ENCODE results near the gene HDAC11. TPM values are rescaled to one million over a fixed set of nuclear protein-coding genes. Genes with fewer than 3 reads are reported as not detected.
A peak's percentile ranks its signal among the peaks of the same experiment; 100 is the strongest.

HDAC11 gene
- total and polyA plus RNA-seq, 2 of the 13 experiments (the other 11 are each of a cell fraction or from before 2014, with no cell fraction given): 13.7 to 33.1 TPM

DNA sequence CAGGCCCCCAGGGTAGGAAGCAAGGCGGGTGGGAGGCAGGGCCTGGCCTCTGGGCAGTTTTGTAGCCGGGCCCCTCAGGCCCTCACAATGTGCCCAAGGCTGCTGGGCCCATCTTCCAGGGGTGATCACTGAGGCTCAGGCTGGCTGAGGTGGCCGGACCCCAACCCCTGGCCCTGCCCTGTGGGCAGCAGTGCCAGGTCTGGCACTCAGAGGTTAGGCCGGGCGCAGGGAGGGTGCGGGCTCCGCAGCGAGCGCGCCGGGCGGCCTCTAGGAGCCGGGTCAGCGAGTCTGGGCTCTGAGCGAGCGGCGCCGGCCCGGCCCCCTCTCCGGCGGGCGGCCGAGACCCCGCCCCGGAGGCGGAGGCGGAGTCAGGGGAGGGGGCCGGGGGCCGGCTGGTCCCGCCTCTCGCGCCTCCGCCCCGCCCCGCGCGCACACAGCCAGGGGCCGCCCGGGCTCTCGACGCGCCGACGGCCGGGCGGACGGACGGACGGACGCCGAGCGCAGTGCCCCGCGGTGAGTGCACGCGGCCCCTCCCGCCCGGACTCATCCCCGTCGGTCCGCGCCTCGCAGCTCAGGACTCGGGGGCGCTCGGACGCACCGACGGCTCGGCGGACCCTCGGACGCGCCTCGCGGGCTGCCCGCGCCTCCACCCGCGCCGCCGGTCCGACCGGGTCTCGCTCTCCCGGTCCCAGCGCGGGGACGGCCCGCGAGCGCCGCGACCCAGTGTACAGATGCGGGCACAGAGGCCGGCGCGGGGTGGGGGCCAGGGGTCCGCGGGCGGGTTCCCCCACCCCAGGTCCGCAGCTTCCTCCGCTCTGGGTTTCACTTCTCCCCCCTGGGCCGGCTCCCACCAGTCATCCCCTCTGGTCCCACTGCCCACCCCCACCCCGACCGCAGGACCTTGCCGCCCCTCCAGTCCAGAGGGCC, 68.9 kb downstream of the HDAC11 start, which contains the start of gene FBLN2 (continued):
- TF ChIP-seq, protein P1, sequence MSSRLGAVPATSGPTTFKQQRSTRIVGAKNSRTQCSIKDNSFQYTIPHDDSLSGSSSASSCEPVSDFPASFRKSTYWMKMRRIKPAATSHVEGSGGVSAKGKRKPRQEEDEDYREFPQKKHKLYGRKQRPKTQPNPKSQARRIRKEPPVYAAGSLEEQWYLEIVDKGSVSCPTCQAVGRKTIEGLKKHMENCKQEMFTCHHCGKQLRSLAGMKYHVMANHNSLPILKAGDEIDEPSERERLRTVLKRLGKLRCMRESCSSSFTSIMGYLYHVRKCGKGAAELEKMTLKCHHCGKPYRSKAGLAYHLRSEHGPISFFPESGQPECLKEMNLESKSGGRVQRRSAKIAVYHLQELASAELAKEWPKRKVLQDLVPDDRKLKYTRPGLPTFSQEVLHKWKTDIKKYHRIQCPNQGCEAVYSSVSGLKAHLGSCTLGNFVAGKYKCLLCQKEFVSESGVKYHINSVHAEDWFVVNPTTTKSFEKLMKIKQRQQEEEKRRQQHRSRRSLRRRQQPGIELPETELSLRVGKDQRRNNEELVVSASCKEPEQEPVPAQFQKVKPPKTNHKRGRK (CRISPR knock-in tag; IDR thresholded peaks at IDR 0.05): no peak
- TF ChIP-seq, protein P2, sequence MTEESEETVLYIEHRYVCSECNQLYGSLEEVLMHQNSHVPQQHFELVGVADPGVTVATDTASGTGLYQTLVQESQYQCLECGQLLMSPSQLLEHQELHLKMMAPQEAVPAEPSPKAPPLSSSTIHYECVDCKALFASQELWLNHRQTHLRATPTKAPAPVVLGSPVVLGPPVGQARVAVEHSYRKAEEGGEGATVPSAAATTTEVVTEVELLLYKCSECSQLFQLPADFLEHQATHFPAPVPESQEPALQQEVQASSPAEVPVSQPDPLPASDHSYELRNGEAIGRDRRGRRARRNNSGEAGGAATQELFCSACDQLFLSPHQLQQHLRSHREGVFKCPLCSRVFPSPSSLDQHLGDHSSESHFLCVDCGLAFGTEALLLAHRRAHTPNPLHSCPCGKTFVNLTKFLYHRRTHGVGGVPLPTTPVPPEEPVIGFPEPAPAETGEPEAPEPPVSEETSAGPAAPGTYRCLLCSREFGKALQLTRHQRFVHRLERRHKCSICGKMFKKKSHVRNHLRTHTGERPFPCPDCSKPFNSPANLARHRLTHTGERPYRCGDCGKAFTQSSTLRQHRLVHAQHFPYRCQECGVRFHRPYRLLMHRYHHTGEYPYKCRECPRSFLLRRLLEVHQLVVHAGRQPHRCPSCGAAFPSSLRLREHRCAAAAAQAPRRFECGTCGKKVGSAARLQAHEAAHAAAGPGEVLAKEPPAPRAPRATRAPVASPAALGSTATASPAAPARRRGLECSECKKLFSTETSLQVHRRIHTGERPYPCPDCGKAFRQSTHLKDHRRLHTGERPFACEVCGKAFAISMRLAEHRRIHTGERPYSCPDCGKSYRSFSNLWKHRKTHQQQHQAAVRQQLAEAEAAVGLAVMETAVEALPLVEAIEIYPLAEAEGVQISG (CRISPR knock-in tag; IDR thresholded peaks at IDR 0.05): 0 out of 2 replicates have a peak, but pooled peaks have one; percentile 16
- no peak for TF ChIP-seq KDM5A (IDR thresholded peaks at IDR 0.05; ENCODE audit: borderline replicate concordance, low read length)
- TF ChIP-seq ZNF484 (CRISPR knock-in tag; IDR thresholded peaks at IDR 0.05; ENCODE audit: borderline replicate concordance, low read depth): no peak

DNA sequence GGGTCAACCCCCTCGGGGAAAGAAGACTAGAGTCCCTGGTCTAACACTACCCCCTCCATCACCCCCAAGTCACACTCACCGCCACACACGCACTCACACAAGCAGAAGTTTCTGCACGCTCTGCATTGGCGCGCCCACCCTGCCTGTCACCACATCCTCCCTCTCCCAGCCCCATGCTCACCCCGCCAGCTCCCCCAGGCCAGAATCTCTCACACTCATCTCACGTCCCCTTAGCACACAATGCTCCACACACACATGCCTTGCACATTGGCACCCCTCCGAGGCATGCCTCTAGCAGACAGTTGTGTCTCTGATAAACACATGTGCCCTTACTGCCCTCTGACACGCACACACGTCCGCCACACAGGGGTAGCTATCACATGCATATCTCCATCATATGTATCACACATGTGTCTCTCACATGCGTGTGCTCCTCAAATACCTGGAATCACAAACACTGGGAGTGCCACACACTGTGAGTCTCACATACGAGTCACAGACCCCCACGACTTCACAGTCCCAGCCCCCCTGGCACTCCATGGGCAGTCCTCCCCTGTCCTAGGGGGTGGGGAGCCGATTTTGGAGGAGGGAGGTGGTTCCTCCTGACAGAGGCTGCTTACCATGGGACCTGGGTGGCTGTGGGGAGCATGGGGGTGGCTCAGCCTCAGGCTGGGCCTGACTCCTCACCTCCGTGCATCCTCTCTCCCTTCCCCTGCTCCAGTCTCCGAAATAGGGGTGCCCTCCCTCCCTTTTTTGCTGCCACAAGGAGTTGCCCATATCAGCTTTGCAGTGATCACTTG, 69.7 kb downstream of the HDAC11 start:
- DNase-seq (ENCODE audit: low spot score) (no peak), ATAC-seq (no peak), FAIRE-seq (no peak)
- Histone ChIP-seq H3K4me3 (replicated peaks in 1 of 3; ENCODE audit: insufficient read depth in 1 of 3, low read depth in 2 of 3, low read length in 3 of 3) (no peak overlapping the region), H3K79me2 (ENCODE audit: insufficient read depth, low read length) (no peaks in the 10 kb centered on the region), H3K27me3 (ENCODE audit: control insufficient read depth in 1 of 2, insufficient read depth in 2 of 2, low read length in 2 of 2) (peaks cover 13 to 83% of the 10 kb centered on the region in 2 experiments), H2AFZ (ENCODE audit: low read length) (no peak overlapping the region), H3K9ac (ENCODE audit: insufficient read depth, low read depth, low read length) (no peak overlapping the region), H3K4me2 (ENCODE audit: low read depth, low read length) (no peak overlapping the region), H4K20me1 (ENCODE audit: insufficient read depth, low read length) (peaks cover 3% of the 10 kb centered on the region; the same call in 1 of the 2 replicates), H3K9me3 (ENCODE audit: low read length) (no peaks in the 10 kb centered on the region), H3K4me1 (ENCODE audit: insufficient read depth, low read length) (no peaks in the 10 kb centered on the region), H3K36me3 (replicated peaks in 1 of 2; ENCODE audit: control insufficient read depth in 1 of 2, insufficient read depth in 2 of 2, low read length in 2 of 2) (no peaks in the 10 kb centered on the region), H3K27ac (ENCODE audit: extremely low read length, insufficient read depth, low read length) (no peak overlapping the region)
- in situ Hi-C loops (cut with HindIII; ENCODE audit: extremely low pct_ligation_motif_present, low pct_unique_long_range_greater_than_20kb): no loop called here
- no TSS peak for BruUV-seq (replicated peaks)
- 56% methylated on average over 16 of the region's 18 CpGs for WGBS (ENCODE audit: low lambda C conversion rate)
- intact Hi-C loops (cut with micrococcal nuclease; ENCODE audit: unreplicated experiment): no loop called here
- CTCF ChIA-PET (ENCODE audit: low intra/inter-chr PET ratio, low total read pairs): no interaction called here
- POLR2A ChIA-PET: no interaction called here
- TF ChIP-seq, protein P3, sequence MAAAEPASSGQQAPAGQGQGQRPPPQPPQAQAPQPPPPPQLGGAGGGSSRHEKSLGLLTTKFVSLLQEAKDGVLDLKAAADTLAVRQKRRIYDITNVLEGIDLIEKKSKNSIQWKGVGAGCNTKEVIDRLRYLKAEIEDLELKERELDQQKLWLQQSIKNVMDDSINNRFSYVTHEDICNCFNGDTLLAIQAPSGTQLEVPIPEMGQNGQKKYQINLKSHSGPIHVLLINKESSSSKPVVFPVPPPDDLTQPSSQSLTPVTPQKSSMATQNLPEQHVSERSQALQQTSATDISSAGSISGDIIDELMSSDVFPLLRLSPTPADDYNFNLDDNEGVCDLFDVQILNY (CRISPR knock-in tag; conservative IDR thresholded peaks at IDR 0.05): no peak
- TF ChIP-seq ZSCAN30 (CRISPR knock-in tag; IDR thresholded peaks at IDR 0.05) (no peak), EZH2 (conservative IDR thresholded peaks at IDR 0.05; ENCODE audit: low read depth, low read length) (no peak)
- TF ChIP-seq, protein P4, sequence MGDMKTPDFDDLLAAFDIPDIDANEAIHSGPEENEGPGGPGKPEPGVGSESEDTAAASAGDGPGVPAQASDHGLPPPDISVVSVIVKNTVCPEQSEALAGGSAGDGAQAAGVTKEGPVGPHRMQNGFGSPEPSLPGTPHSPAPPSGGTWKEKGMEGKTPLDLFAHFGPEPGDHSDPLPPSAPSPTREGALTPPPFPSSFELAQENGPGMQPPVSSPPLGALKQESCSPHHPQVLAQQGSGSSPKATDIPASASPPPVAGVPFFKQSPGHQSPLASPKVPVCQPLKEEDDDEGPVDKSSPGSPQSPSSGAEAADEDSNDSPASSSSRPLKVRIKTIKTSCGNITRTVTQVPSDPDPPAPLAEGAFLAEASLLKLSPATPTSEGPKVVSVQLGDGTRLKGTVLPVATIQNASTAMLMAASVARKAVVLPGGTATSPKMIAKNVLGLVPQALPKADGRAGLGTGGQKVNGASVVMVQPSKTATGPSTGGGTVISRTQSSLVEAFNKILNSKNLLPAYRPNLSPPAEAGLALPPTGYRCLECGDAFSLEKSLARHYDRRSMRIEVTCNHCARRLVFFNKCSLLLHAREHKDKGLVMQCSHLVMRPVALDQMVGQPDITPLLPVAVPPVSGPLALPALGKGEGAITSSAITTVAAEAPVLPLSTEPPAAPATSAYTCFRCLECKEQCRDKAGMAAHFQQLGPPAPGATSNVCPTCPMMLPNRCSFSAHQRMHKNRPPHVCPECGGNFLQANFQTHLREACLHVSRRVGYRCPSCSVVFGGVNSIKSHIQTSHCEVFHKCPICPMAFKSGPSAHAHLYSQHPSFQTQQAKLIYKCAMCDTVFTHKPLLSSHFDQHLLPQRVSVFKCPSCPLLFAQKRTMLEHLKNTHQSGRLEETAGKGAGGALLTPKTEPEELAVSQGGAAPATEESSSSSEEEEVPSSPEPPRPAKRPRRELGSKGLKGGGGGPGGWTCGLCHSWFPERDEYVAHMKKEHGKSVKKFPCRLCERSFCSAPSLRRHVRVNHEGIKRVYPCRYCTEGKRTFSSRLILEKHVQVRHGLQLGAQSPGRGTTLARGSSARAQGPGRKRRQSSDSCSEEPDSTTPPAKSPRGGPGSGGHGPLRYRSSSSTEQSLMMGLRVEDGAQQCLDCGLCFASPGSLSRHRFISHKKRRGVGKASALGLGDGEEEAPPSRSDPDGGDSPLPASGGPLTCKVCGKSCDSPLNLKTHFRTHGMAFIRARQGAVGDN (CRISPR knock-in tag; IDR thresholded peaks at IDR 0.05): 0 out of 2 replicates have a peak, but pooled peaks have one; percentile 4

All from HepG2 (cell line).